CD4-positive, alpha-beta memory T cell (primary cell): ENCODE data around the gene HMGCS1. TPM values are rescaled to one million over a fixed set of nuclear protein-coding genes. Genes with fewer than 3 reads are reported as not detected.
A peak's percentile ranks its signal among the peaks of the same experiment; 100 is the strongest.

Experiments used
- CTCF ChIA-PET: fragments of 350-600 bp; sonication (Branson Sonifier 250); formaldehyde crosslinking; loops from one replicate; lab custom pipeline; 2021; ENCODE audit warnings: inconsistent platforms; ENCODE audit not compliant: partially characterized antibody; lab: Charles Lee
- POLR2A ChIA-PET: fragments of 350-600 bp; sonication (Branson Sonifier 250); formaldehyde crosslinking; loops from one replicate; lab custom pipeline; 2021; ENCODE audit not compliant: partially characterized antibody; lab: Charles Lee
- DNase-seq, 5 donors: peaks; one replicate each; pipeline versions ENCODE4 v3.0.0 to v3.0.0-alpha.2; 2020 to 2022; ENCODE audit warnings: mixed read lengths in 1 of 5
- H3K27ac ChIP-seq: one replicate; pipeline ENCODE4 v1.7.0; 2013; ENCODE audit warnings: low read depth, low read length
- H3K27me3 ChIP-seq: 2 replicates; pipeline ENCODE4 v1.7.0; 2013; ENCODE audit warnings: mild to moderate bottlenecking, low read length, moderate library complexity; ENCODE audit not compliant: insufficient read depth
- H3K36me3 ChIP-seq: 2 replicates; pipeline ENCODE4 v1.7.0; 2013; ENCODE audit warnings: mild to moderate bottlenecking, low read length, moderate library complexity; ENCODE audit not compliant: insufficient read depth
- H3K4me1 ChIP-seq: 2 replicates; pipeline ENCODE4 v1.7.0; 2013; ENCODE audit warnings: mild to moderate bottlenecking, low read length, moderate library complexity; ENCODE audit not compliant: insufficient read depth
- H3K4me3 ChIP-seq, 2 donors: one replicate each; pipeline ENCODE4 v1.7.0; 2013; ENCODE audit warnings: low read length in 2 of 2, mild to moderate bottlenecking in 1 of 2
- H3K9me3 ChIP-seq, 2 donors: one replicate each; pipeline ENCODE4 v1.7.0; 2013; ENCODE audit warnings: low read length in 2 of 2, control low read depth in 1 of 2; ENCODE audit not compliant: control insufficient read depth in 1 of 2
- H3K27ac Mint-ChIP-seq, 7 donors: one replicate each; pipeline ENCODE4 v1.8.0; 2020 to 2021; ENCODE audit warnings: mixed read lengths in 7 of 7, mild to moderate bottlenecking in 6 of 7, inconsistent platforms in 3 of 7, moderate library complexity in 3 of 7
- H3K27me3 Mint-ChIP-seq, 2 donors: one replicate each; pipeline ENCODE4 v1.8.0; 2020 to 2021; ENCODE audit warnings: mixed read lengths in 2 of 2
- H3K36me3 Mint-ChIP-seq, 2 donors: one replicate each; pipeline ENCODE4 v1.8.0; 2020 to 2021; ENCODE audit warnings: mixed read lengths in 2 of 2, inconsistent platforms in 1 of 2, mild to moderate bottlenecking in 1 of 2
- H3K4me1 Mint-ChIP-seq, 4 donors: one replicate each; pipeline ENCODE4 v1.8.0; 2020 to 2021; ENCODE audit warnings: mixed read lengths in 4 of 4, mild to moderate bottlenecking in 1 of 4
- H3K4me3 Mint-ChIP-seq, 8 donors: one replicate each; pipeline ENCODE4 v1.8.0; 2020 to 2021; ENCODE audit warnings: mixed read lengths in 8 of 8, mild to moderate bottlenecking in 7 of 8, moderate library complexity in 6 of 8, inconsistent platforms in 3 of 8
- H3K9me3 Mint-ChIP-seq, 8 donors: one replicate each; pipeline ENCODE4 v1.8.0; 2020 to 2021; ENCODE audit warnings: mixed read lengths in 8 of 8, mild to moderate bottlenecking in 5 of 8, inconsistent platforms in 3 of 8, moderate library complexity in 1 of 8
- intact Hi-C: fragments of 100-400 bp; cut with micrococcal nuclease; formaldehyde crosslinking; loops from one replicate; pipeline ENCODE4 v1.15.1; 2023
- polyA plus RNA-seq, 2 donors: library from polyadenylated mRNA; unstranded; fragments of 300-500 nt; fragmentation: Illumina TruSeq; gene quantifications; one replicate each; pipeline ENCODE4 v1.2.3, GENCODE V29; 2021
- total RNA-seq, 2 experiments: library from RNA; stranded (reverse); gene quantifications; one replicate each; pipeline ENCODE4 v1.2.3, GENCODE V29; 2021

Gene HMGCS1
- total and polyA plus RNA-seq, 4 experiments from 2014 or later, result 3.3 to 35.7 (median 17.3) TPM

DNA sequence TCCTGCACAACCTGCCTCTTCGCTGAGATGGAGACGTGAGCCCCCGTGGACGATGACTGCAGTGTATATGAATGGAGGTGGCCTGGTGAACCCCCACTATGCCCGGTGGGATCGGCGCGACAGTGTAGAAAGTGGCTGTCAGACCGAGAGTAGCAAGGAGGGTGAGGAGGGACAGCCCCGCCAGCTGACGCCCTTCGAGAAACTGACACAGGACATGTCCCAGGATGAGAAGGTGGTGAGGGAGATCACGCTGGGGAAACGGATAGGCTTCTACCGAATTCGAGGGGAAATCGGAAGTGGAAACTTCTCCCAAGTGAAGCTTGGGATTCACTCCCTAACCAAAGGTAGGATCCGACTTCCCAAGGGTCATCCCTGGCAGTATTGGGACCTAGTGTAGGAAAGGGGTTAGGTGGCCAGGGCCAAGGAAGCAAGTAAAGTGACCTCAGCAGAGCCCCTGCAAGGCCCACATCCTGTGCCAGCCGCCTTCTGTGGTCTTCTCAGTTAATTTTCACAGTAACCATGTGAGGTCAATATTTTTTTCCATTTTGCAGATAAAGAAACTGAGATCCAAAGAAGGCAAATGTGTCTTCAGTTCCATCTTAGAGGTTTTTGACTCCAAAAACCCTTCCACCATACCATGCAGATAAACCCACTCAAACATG is 67.4 kb downstream of the HMGCS1 start:
- peaks cover 0 to 4% of the 10 kb centered on the region in 2 donors for H3K36me3 Mint-ChIP-seq
- no peaks in the 10 kb centered on the region for H3K9me3 Mint-ChIP-seq
- Histone ChIP-seq H3K27ac (no peak overlapping the region), H3K36me3 (no peaks in the 10 kb centered on the region), H3K27me3 (no peaks in the 10 kb centered on the region), H3K9me3 (no peaks in the 10 kb centered on the region), H3K4me1 (no peaks in the 10 kb centered on the region), H3K4me3 (no peak overlapping the region)
- no peak overlapping the region for H3K27ac Mint-ChIP-seq
- ChIA-PET CTCF (no interaction called here), POLR2A (interaction anchor here (0.6 kb wide), 1 partner anchor 59 kb away, joined by 3 read pairs; no protein-coding TSS in a partner anchor)
- H3K4me1 Mint-ChIP-seq, result no peaks in the 10 kb centered on the region
- peaks cover 11 to 27% of the 10 kb centered on the region in 2 donors for H3K27me3 Mint-ChIP-seq
- intact Hi-C loops, result no loop called here
- peak overlapping the region in 1 of 8 donors; percentile 52 for H3K4me3 Mint-ChIP-seq
- DNase-seq, result no peak

GRCh38 chr5:43244823-43245565 is 68.2 kb downstream of the HMGCS1 start:
- H3K27ac ChIP-seq, result no peak overlapping the region
- H3K9me3 Mint-ChIP-seq, result no peaks in the 10 kb centered on the region
- no peak overlapping the region for H3K4me3 ChIP-seq
- CTCF ChIA-PET, result no interaction called here
- H3K4me1 Mint-ChIP-seq, result no peaks in the 10 kb centered on the region
- no peaks in the 10 kb centered on the region for H3K27me3 ChIP-seq
- no peak for DNase-seq
- no peak overlapping the region for H3K27ac Mint-ChIP-seq
- H3K36me3 ChIP-seq, result no peaks in the 10 kb centered on the region
- peaks cover 0 to 4% of the 10 kb centered on the region in 2 donors for H3K36me3 Mint-ChIP-seq
- POLR2A ChIA-PET, result interaction anchor here (0.6 kb wide), 1 partner anchor 59 kb away, joined by 3 read pairs; no protein-coding TSS in a partner anchor
- no peaks in the 10 kb centered on the region for H3K9me3 ChIP-seq
- peaks cover 12 to 27% of the 10 kb centered on the region in 2 donors for H3K27me3 Mint-ChIP-seq
- H3K4me1 ChIP-seq, result no peaks in the 10 kb centered on the region
- intact Hi-C loops, result no loop called here
- H3K4me3 Mint-ChIP-seq, result no peak overlapping the region

DNA sequence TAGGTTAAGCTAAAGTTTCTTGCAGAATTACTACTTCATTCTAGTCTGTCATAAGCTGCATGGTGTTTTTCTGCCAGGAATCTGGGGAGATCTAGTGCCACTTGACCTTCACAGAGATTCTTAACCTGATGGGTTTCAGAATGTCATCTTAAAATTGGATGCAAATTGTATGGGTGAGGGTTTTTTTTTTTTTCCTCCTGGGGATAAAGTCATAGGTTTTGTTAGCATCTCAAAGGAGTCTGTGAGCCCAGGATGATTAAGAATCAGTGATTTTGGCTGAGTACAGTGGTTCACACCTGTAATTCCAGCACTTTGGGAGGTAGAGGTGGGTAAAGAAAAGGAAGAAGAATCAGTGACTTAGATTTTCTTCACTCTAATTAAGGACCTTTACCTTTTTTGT is 69.9 kb downstream of the HMGCS1 start:
- Histone ChIP-seq H3K36me3 (no peaks in the 10 kb centered on the region), H3K4me3 (no peak overlapping the region), H3K27ac (no peak overlapping the region), H3K9me3 (no peaks in the 10 kb centered on the region), H3K4me1 (no peaks in the 10 kb centered on the region), H3K27me3 (no peaks in the 10 kb centered on the region)
- DNase-seq, result no peak
- ChIA-PET POLR2A (no interaction called here), CTCF (no interaction called here)
- H3K36me3 Mint-ChIP-seq, result peaks cover 0 to 1% of the 10 kb centered on the region in 2 donors
- H3K4me3 Mint-ChIP-seq, result no peak overlapping the region
- H3K27ac Mint-ChIP-seq, result no peak overlapping the region
- no peaks in the 10 kb centered on the region for H3K4me1 Mint-ChIP-seq
- H3K27me3 Mint-ChIP-seq, result peaks cover 9 to 27% of the 10 kb centered on the region in 2 donors
- no peaks in the 10 kb centered on the region for H3K9me3 Mint-ChIP-seq
- intact Hi-C loops, result no loop called here

GRCh38 chr5:43242196-43242595 is 71.0 kb downstream of the HMGCS1 start:
- CTCF ChIA-PET, result no interaction called here
- no peaks in the 10 kb centered on the region for H3K9me3 ChIP-seq
- no peaks in the 10 kb centered on the region for H3K9me3 Mint-ChIP-seq
- H3K36me3 Mint-ChIP-seq, result no peaks in the 10 kb centered on the region
- H3K4me1 Mint-ChIP-seq, result no peaks in the 10 kb centered on the region
- H3K4me3 Mint-ChIP-seq, result no peak overlapping the region
- H3K4me1 ChIP-seq, result no peaks in the 10 kb centered on the region
- H3K4me3 ChIP-seq, result no peak overlapping the region
- intact Hi-C loops, result no loop called here
- peaks cover 8 to 27% of the 10 kb centered on the region in 2 donors for H3K27me3 Mint-ChIP-seq
- POLR2A ChIA-PET, result no interaction called here
- no peaks in the 10 kb centered on the region for H3K27me3 ChIP-seq
- DNase-seq, result no peak
- no peaks in the 10 kb centered on the region for H3K36me3 ChIP-seq
- H3K27ac ChIP-seq, result no peak overlapping the region
- H3K27ac Mint-ChIP-seq, result no peak overlapping the region

Other genes with a start within 250 kb of the HMGCS1 start
- 10 to 100 TPM; 76.5 to 86.9 TPM for gene ZNF131, start 192.5 kb downstream of the HMGCS1 start, total RNA-seq
- gene ZNF131, start 192.5 kb downstream of the HMGCS1 start, polyA plus RNA-seq, result 10 to 100 TPM; 67.4 to 68.7 TPM
- gene NIM1K, start 121.2 kb downstream of the HMGCS1 start, total RNA-seq, result under 1 TPM; 0.26 to 0.28 TPM
- gene NIM1K, start 121.2 kb downstream of the HMGCS1 start, polyA plus RNA-seq, result under 1 TPM; 0.24 to 0.40 TPM
- 10 to 100 TPM; 14.6 to 18.2 TPM for gene CCL28, start 99.0 kb upstream of the HMGCS1 start, total RNA-seq
- 1 to 10 TPM; 5.7 to 9.4 TPM for gene CCL28, start 99.0 kb upstream of the HMGCS1 start, polyA plus RNA-seq
- 10 to 100 TPM; 16.6 to 18.4 TPM for gene TMEM267, start 170.5 kb upstream of the HMGCS1 start, total RNA-seq
- 10 to 100 TPM; 25.7 to 39.1 TPM for gene TMEM267, start 170.5 kb upstream of the HMGCS1 start, polyA plus RNA-seq
- gene C5orf34, start 201.7 kb upstream of the HMGCS1 start, total RNA-seq, result 1 to 10 TPM; 2.5 to 2.9 TPM
- gene C5orf34, start 201.7 kb upstream of the HMGCS1 start, polyA plus RNA-seq, result 1 to 10 TPM in 1 of 2 donors, under 1 TPM in 1; 0.60 to 1.3 TPM
- gene PAIP1, start 243.7 kb upstream of the HMGCS1 start, total RNA-seq, result 10 to 100 TPM; 36.0 to 38.0 TPM
- gene PAIP1, start 243.7 kb upstream of the HMGCS1 start, polyA plus RNA-seq, result 10 to 100 TPM; 48.1 to 48.9 TPM